SU-DHL-6 (cell line): Measurements from ENCODE around the gene LTB4R2.

Source experiments
- H2AFZ ChIP-seq: fragments of 200-600 bp; sonication (generic); 2 replicates; pipeline ENCODE4 v1.6.1; 2014; ENCODE audit warnings: low read depth, mild to moderate bottlenecking, moderate library complexity, mixed read lengths, antibody characterized with exemption, low read length; ENCODE audit not compliant: severe bottlenecking
- H3F3A ChIP-seq: fragments of 200-600 bp; shearing (Covaris generic); 2 replicates; pipeline ENCODE4 v1.6.0; 2016; ENCODE audit warnings: antibody characterized with exemption, mild to moderate bottlenecking; ENCODE audit not compliant: insufficient read depth
- H3K27ac ChIP-seq: fragments of 200-600 bp; sonication (generic); 2 replicates; pipeline ENCODE4 v1.5.1; 2016; ENCODE audit warnings: low read depth, mild to moderate bottlenecking, low read length, moderate library complexity, mixed read lengths
- H3K27me3 ChIP-seq: fragments of 200-600 bp; sonication (generic), shearing (Covaris generic); 2 replicates; pipeline ENCODE4 v1.6.0; 2014; ENCODE audit warnings: mild to moderate bottlenecking, low read length
- H3K36me3 ChIP-seq: fragments of 200-600 bp; sonication (generic); 2 replicates; pipeline ENCODE4 v1.6.1; 2014; ENCODE audit warnings: mild to moderate bottlenecking, low read length, mixed read lengths
- H3K4me2 ChIP-seq: fragments of 300-600, 200-600 bp; shearing (Covaris generic), sonication (generic); 2 replicates; pipeline ENCODE4 v1.6.0; 2014; ENCODE audit warnings: low read length, low read depth, mild to moderate bottlenecking; ENCODE audit not compliant: poor library complexity, severe bottlenecking
- H3K4me3 ChIP-seq: fragments of 200-600 bp; sonication (generic); 2 replicates; pipeline ENCODE4 v1.5.1; 2014; ENCODE audit warnings: antibody characterized with exemption, low read length, mild to moderate bottlenecking, mixed read lengths; ENCODE audit not compliant: insufficient read depth, poor library complexity, severe bottlenecking
- H3K79me2 ChIP-seq: fragments of 200-600 bp; sonication (generic); 2 replicates; pipeline ENCODE4 v1.6.1; 2014; ENCODE audit warnings: mild to moderate bottlenecking, low read length, moderate library complexity; ENCODE audit not compliant: insufficient read depth
- H3K9ac ChIP-seq: fragments of 200-600 bp; sonication (generic); 2 replicates; pipeline ENCODE4 v1.7.0; 2014; ENCODE audit warnings: mild to moderate bottlenecking, low read length
- H3K9me2 ChIP-seq: fragments of 200-600 bp; sonication (generic); replicated peaks from 2 replicates; pipeline ENCODE4 v1.6.1; 2014; ENCODE audit warnings: low read length; ENCODE audit not compliant: insufficient read depth
- H3K9me3 ChIP-seq: fragments of 200-600 bp; sonication (generic); 2 replicates; pipeline ENCODE4 v1.6.1; 2014; ENCODE audit warnings: low read length, mixed read lengths; ENCODE audit not compliant: insufficient read depth
- H4K20me1 ChIP-seq: fragments of 200-600 bp; sonication (generic); 2 replicates; pipeline ENCODE4 v1.6.1; 2014; ENCODE audit warnings: low read depth, mild to moderate bottlenecking, antibody characterized with exemption, low read length, moderate library complexity, mixed read lengths
- CTCF ChIP-seq: fragments of 200-600 bp; sonication (generic); IDR thresholded peaks from one replicate; pipeline ENCODE4 v1.5.1; 2017; ENCODE audit warnings: antibody characterized with exemption, mild to moderate bottlenecking, low read length, moderate library complexity; ENCODE audit not compliant: insufficient read depth, poor library complexity, severe bottlenecking
- EZH2phosphoT487 ChIP-seq: fragments of 200-600 bp; sonication (generic), shearing (Covaris generic); conservative IDR thresholded peaks from 2 replicates; pipeline ENCODE4 v1.6.1; 2018; ENCODE audit warnings: mild to moderate bottlenecking, antibody characterized with exemption, low read length, moderate library complexity, mixed read lengths

The LTB4R2 gene

GRCh38 chr14:24264298-24264697 is 45.6 kb upstream of the LTB4R2 start:
- Histone ChIP-seq H3K4me3 (no peak overlapping the region), H2AFZ (no peak overlapping the region), H3K9ac (no peak overlapping the region), H3K79me2 (no peaks in the 10 kb centered on the region), H3K9me3 (no peaks in the 10 kb centered on the region), H3K4me2 (no peak overlapping the region), H3K36me3 (no peaks in the 10 kb centered on the region), H4K20me1 (no peaks in the 10 kb centered on the region), H3F3A (no peaks in the 10 kb centered on the region), H3K27ac (no peak overlapping the region), H3K27me3 (no peaks in the 10 kb centered on the region), H3K9me2 (no peaks in the 10 kb centered on the region)
- no peak for TF ChIP-seq CTCF
- TF ChIP-seq EZH2phosphoT487, result no peak

GRCh38 chr14:24266344-24267244 is 43.3 kb upstream of the LTB4R2 start:
- TF ChIP-seq EZH2phosphoT487, result no peak
- no peak for TF ChIP-seq CTCF
- Histone ChIP-seq H2AFZ (no peak overlapping the region), H3F3A (no peaks in the 10 kb centered on the region), H3K27me3 (no peaks in the 10 kb centered on the region), H3K27ac (no peak overlapping the region), H3K4me3 (no peak overlapping the region), H4K20me1 (no peaks in the 10 kb centered on the region), H3K4me2 (no peak overlapping the region), H3K36me3 (no peaks in the 10 kb centered on the region), H3K79me2 (no peaks in the 10 kb centered on the region), H3K9me2 (no peaks in the 10 kb centered on the region), H3K9ac (no peak overlapping the region), H3K9me3 (no peaks in the 10 kb centered on the region)

GRCh38 chr14:24267516-24267915 is 42.4 kb upstream of the LTB4R2 start:
- Histone ChIP-seq H4K20me1 (no peaks in the 10 kb centered on the region), H3K27me3 (no peaks in the 10 kb centered on the region), H3K36me3 (no peaks in the 10 kb centered on the region), H3K9me3 (no peaks in the 10 kb centered on the region), H3K27ac (no peak overlapping the region), H3K9me2 (no peaks in the 10 kb centered on the region), H3F3A (peaks cover 8% of the 10 kb centered on the region), H3K4me3 (no peak overlapping the region), H3K9ac (no peak overlapping the region), H2AFZ (no peak overlapping the region), H3K4me2 (no peak overlapping the region), H3K79me2 (no peaks in the 10 kb centered on the region)
- no peak for TF ChIP-seq CTCF
- no peak for TF ChIP-seq EZH2phosphoT487
